IMR-90 (cell line): ENCODE results near the gene CPSF4L. TPM values are rescaled to one million over a fixed set of nuclear protein-coding genes. Genes with fewer than 3 reads are reported as not detected.
A peak's percentile ranks its signal among the peaks of the same experiment; 100 is the strongest.

Experiments used
- ATAC-seq: fragments of 200-7000 bp; cut with Tn5 transposase; 2 replicates; pipeline ENCODE4 v1.9.1; 2020; ENCODE audit warnings: low read depth, mild to moderate bottlenecking, moderate library complexity
- BruUV-seq: library from RNA; stranded (reverse); fragments of 400-500 nt; replicated peaks from 2 replicates; lab custom pipeline; 2021; lab: Mats Ljungman, UMichigan
- CTCF ChIA-PET: fragments of 300-600 bp; formaldehyde crosslinking; extraction: SDS; loops from one replicate; lab custom pipeline; 2021; ENCODE audit warnings: antibody characterized with exemption; lab: Yijun Ruan, JAX
- POLR2A ChIA-PET: fragments of 300-600 bp; sonication (Branson Sonifier 250); formaldehyde crosslinking; loops from one replicate; lab custom pipeline; 2022; ENCODE audit warnings: antibody characterized with exemption; ENCODE audit not compliant: unreplicated experiment; lab: Charles Lee
- DNase-seq: peaks from one replicate; pipeline ENCODE4 v3.0.0; 2013
- H2AFZ ChIP-seq: replicated peaks from 2 replicates; pipeline ENCODE3; 2013; ENCODE audit warnings: low read length, mild to moderate bottlenecking; ENCODE audit not compliant: poor library complexity
- H2AK5ac ChIP-seq: 2 replicates; pipeline ENCODE4 v1.6.1; 2013; ENCODE audit warnings: low read depth, low read length, inconsistent platforms
- H2AK9ac ChIP-seq: replicated peaks from 2 replicates; pipeline ENCODE3; 2013; ENCODE audit warnings: mild to moderate bottlenecking, low read depth, low read length, moderate library complexity; ENCODE audit not compliant: poor library complexity
- H2BK120ac ChIP-seq: 2 replicates; pipeline ENCODE4 v1.6.1; 2013; ENCODE audit warnings: low read depth, low read length, inconsistent platforms
- H2BK15ac ChIP-seq: 3 replicates; pipeline ENCODE4 v1.6.1; 2013; ENCODE audit warnings: low read depth, low read length, inconsistent platforms
- H2BK20ac ChIP-seq: 2 replicates; pipeline ENCODE4 v1.6.1; 2013; ENCODE audit warnings: low read depth, mild to moderate bottlenecking, inconsistent platforms, low read length, moderate library complexity
- H2BK5ac ChIP-seq: 2 replicates; pipeline ENCODE4 v1.6.1; 2013; ENCODE audit warnings: mild to moderate bottlenecking, low read depth, low read length, inconsistent platforms; ENCODE audit not compliant: poor library complexity, severe bottlenecking
- H3K14ac ChIP-seq: replicated peaks from 2 replicates; pipeline ENCODE4 v1.6.1; 2013; ENCODE audit warnings: low read depth, low read length, inconsistent platforms
- H3K18ac ChIP-seq: 2 replicates; pipeline ENCODE4 v1.6.1; 2013; ENCODE audit warnings: low read depth, low read length, control low read depth
- H3K23ac ChIP-seq: 2 replicates; pipeline ENCODE4 v1.6.1; 2013; ENCODE audit warnings: low read depth, low read length, inconsistent platforms
- H3K27ac ChIP-seq: 2 replicates; pipeline ENCODE4 v1.5.1; 2013; ENCODE audit warnings: mild to moderate bottlenecking, control low read depth, low read length; ENCODE audit not compliant: insufficient read depth
- H3K27me3 ChIP-seq: 2 replicates; pipeline ENCODE4 v1.6.1; 2013; ENCODE audit warnings: low read length; ENCODE audit not compliant: control insufficient read depth, insufficient read depth
- H3K36me3 ChIP-seq: 2 replicates; pipeline ENCODE4 v1.6.1; 2013; ENCODE audit warnings: low read length, mixed read lengths; ENCODE audit not compliant: control insufficient read depth, insufficient read depth
- H3K4ac ChIP-seq: 2 replicates; pipeline ENCODE4 v1.6.1; 2013; ENCODE audit warnings: low read depth, low read length, inconsistent platforms
- H3K4me1 ChIP-seq: 2 replicates; pipeline ENCODE4 v1.6.1; 2013; ENCODE audit warnings: low read length, mixed read lengths; ENCODE audit not compliant: control insufficient read depth, insufficient read depth
- H3K4me2 ChIP-seq: 2 replicates; pipeline ENCODE4 v1.6.1; 2013; ENCODE audit warnings: low read depth, mild to moderate bottlenecking, control low read depth, low read length, moderate library complexity
- H3K4me3 ChIP-seq: 2 replicates; pipeline ENCODE4 v1.5.1; 2013; ENCODE audit warnings: low read depth, mild to moderate bottlenecking, control low read depth, low read length, moderate library complexity; ENCODE audit not compliant: insufficient read depth
- H3K56ac ChIP-seq: 2 replicates; pipeline ENCODE4 v1.6.1; 2013; ENCODE audit warnings: low read length, inconsistent platforms; ENCODE audit not compliant: insufficient read depth; ENCODE audit errors: extremely low read depth
- H3K79me1 ChIP-seq, 2 experiments: 2 replicates each; pipeline ENCODE4 v1.6.1; 2013; ENCODE audit warnings: low read length in 2 of 2, inconsistent platforms in 1 of 2, low read depth in 1 of 2
- H3K9ac ChIP-seq: 2 replicates; pipeline ENCODE4 v1.6.1; 2013; ENCODE audit warnings: low read depth, low read length, control low read depth
- H3K9me1 ChIP-seq: 2 replicates; pipeline ENCODE4 v1.6.1; 2013; ENCODE audit warnings: low read length, inconsistent platforms; ENCODE audit not compliant: insufficient read depth
- H3K9me3 ChIP-seq: 2 replicates; pipeline ENCODE4 v1.6.1; 2013; ENCODE audit warnings: low read length; ENCODE audit not compliant: control insufficient read depth, insufficient read depth
- H4K20me1 ChIP-seq: 2 replicates; pipeline ENCODE4 v1.6.1; 2013; ENCODE audit warnings: low read length, inconsistent platforms; ENCODE audit not compliant: insufficient read depth
- H4K5ac ChIP-seq: 2 replicates; pipeline ENCODE4 v1.6.1; 2013; ENCODE audit warnings: mild to moderate bottlenecking, low read depth, low read length, control low read depth
- H4K8ac ChIP-seq, 2 experiments: 2 replicates each; pipeline ENCODE4 v1.6.1; 2013; ENCODE audit warnings: low read depth in 2 of 2, low read length in 2 of 2, control low read depth in 1 of 2, inconsistent platforms in 1 of 2
- H4K91ac ChIP-seq: 2 replicates; pipeline ENCODE4 v1.6.1; 2013; ENCODE audit warnings: low read depth, low read length, inconsistent platforms; ENCODE audit not compliant: insufficient read depth
- BHLHE40 ChIP-seq: fragments of 150-350 bp; IDR thresholded peaks from 2 replicates; pipeline ENCODE4 v1.6.1; 2016; ENCODE audit warnings: mild to moderate bottlenecking, low read depth, low read length
- CHD1 ChIP-seq: IDR thresholded peaks from 2 replicates; pipeline ENCODE4 v1.6.1; 2012; ENCODE audit warnings: low read depth, low read length, improper control_type of control experiment
- CTCF ChIP-seq: conservative IDR thresholded peaks from 2 replicates; pipeline ENCODE4 v1.5.1; 2012; ENCODE audit warnings: mild to moderate bottlenecking, low read depth, low read length, improper control_type of control experiment
- MAZ ChIP-seq: IDR thresholded peaks from 2 replicates; pipeline ENCODE4 v1.6.1; 2012; ENCODE audit warnings: low read depth, mild to moderate bottlenecking, low read length, improper control_type of control experiment, moderate library complexity, borderline replicate concordance
- MXI1 ChIP-seq: IDR thresholded peaks from 2 replicates; pipeline ENCODE4 v1.6.1; 2012; ENCODE audit warnings: low read depth, mild to moderate bottlenecking, low read length, moderate library complexity, borderline replicate concordance
- NFE2L2 ChIP-seq: fragments of 150-350 bp; IDR thresholded peaks from 2 replicates; pipeline ENCODE4 v1.6.1; 2016; ENCODE audit warnings: low read depth, mild to moderate bottlenecking, low read length
- POLR2A ChIP-seq: IDR thresholded peaks from 2 replicates; pipeline ENCODE4 v1.6.1; 2012; ENCODE audit warnings: mild to moderate bottlenecking, low read depth, low read length
- RCOR1 ChIP-seq: IDR thresholded peaks from 2 replicates; pipeline ENCODE4 v1.6.1; 2012; ENCODE audit warnings: mild to moderate bottlenecking, low read length, improper control_type of control experiment; ENCODE audit not compliant: insufficient replicate concordance
- RFX5 ChIP-seq: IDR thresholded peaks from 2 replicates; pipeline ENCODE4 v1.8.0; 2012; ENCODE audit warnings: low read depth, mild to moderate bottlenecking, low read length, moderate library complexity
- USF2 ChIP-seq: fragments of 150-350 bp; IDR thresholded peaks from 2 replicates; pipeline ENCODE4 v1.6.1; 2017; ENCODE audit warnings: mild to moderate bottlenecking, antibody characterized with exemption, low read length, low read depth
- WGBS, 2 experiments: methylation state at CpG; one replicate each; pipeline versions ENCODE4 v1.1.5 to v1.1.7; 2013; ENCODE audit warnings: missing lambda C conversion rate in 2 of 2; ENCODE audit not compliant: insufficient read length in 1 of 2; ENCODE audit errors: extremely low coverage in 2 of 2; 5-methylcytosine and 5-hydroxymethylcytosine counted together
- dilution Hi-C: fragments of 300-500 bp; cut with HindIII; formaldehyde crosslinking; loops from one replicate; pipeline ENCODE4 v1.14.3; 2018; ENCODE audit warnings: low sequenced_read_pairs; ENCODE audit not compliant: unreplicated experiment
- in situ Hi-C: fragments of 300-500 bp; cut with MboI; formaldehyde crosslinking; loops from 3 replicates; pipeline ENCODE4 v1.14.3; 2019; ENCODE audit warnings: low sequenced_read_pairs, inconsistent platforms, mixed read lengths
- intact Hi-C: fragments of 100-400 bp; cut with micrococcal nuclease; formaldehyde crosslinking; loops from 2 replicates; pipeline ENCODE4 v1.10.0; 2022
- polyA plus RNA-seq, 3 experiments: library from polyadenylated mRNA; depleted of rRNA; stranded (reverse); fragments of >200 nt; gene quantifications; 2 replicates each; pipeline ENCODE4 v1.2.3, GENCODE V29; 2012; ENCODE audit warnings: low replicate concordance in 1 of 3
- total RNA-seq: library from RNA; depleted of rRNA; stranded (reverse); fragments of >200 nt; gene quantifications from 2 replicates; pipeline ENCODE4 v1.2.3, GENCODE V29; 2012

Gene CPSF4L
- total and polyA plus RNA-seq, 2 of the 4 experiments (the other 2 are of a cell fraction) = not detected

- H2AFZ ChIP-seq = no peak overlapping the region
- DNase-seq (peak; percentile 45), ATAC-seq (peak; percentile 59)
- H2BK15ac ChIP-seq = peak overlapping the region; percentile 61; the same call in 1 of the 3 replicates
- peak overlapping the region; percentile 96 for H3K27ac ChIP-seq
- H3K4me1 ChIP-seq = peaks cover 17% of the 10 kb centered on the region
- CTCF ChIA-PET = interaction anchor here (0.6 kb wide), 1 partner anchor 47 kb away, joined by 3 read pairs; no protein-coding TSS in a partner anchor
- TF ChIP-seq MXI1 (no peak), BHLHE40 (no peak), NFE2L2 (no peak), CHD1 (no peak), CTCF (no peak), RFX5 (no peak), POLR2A (no peak), RCOR1 (no peak), MAZ (no peak), USF2 (no peak)
- peak overlapping the region; percentile 60; the same call in 1 of the 2 replicates for H4K91ac ChIP-seq
- H4K5ac ChIP-seq = peak overlapping the region; percentile 81; the same call in 1 of the 2 replicates
- H4K8ac ChIP-seq = peak overlapping the region; percentile 63 to 77
- intact Hi-C loops (no loop called here), dilution Hi-C loops (no loop called here), in situ Hi-C loops (no loop called here)
- H2BK20ac ChIP-seq = peak overlapping the region; percentile 86
- BruUV-seq = no TSS peak
- peak overlapping the region; percentile 98 for H2BK5ac ChIP-seq
- H3K4me2 ChIP-seq = peak overlapping the region; percentile 83
- peaks cover 3% of the 10 kb centered on the region for H3K36me3 ChIP-seq
- peak overlapping the region; percentile 79 for H2BK120ac ChIP-seq
- H3K9ac ChIP-seq = peak overlapping the region; percentile 90
- peaks cover 11% of the 10 kb centered on the region for H3K9me1 ChIP-seq
- H3K9me3 ChIP-seq = no peaks in the 10 kb centered on the region
- peaks cover 19% of the 10 kb centered on the region; the same call in 1 of the 2 replicates for H4K20me1 ChIP-seq
- POLR2A ChIA-PET = no interaction called here
- H3K4ac ChIP-seq = peak overlapping the region; percentile 88
- H3K23ac ChIP-seq = peak overlapping the region; percentile 84
- peaks cover 37 to 74% of the 10 kb centered on the region in 2 experiments for H3K79me1 ChIP-seq
- peak overlapping the region; percentile 76 for H3K18ac ChIP-seq
- no peaks in the 10 kb centered on the region for H3K27me3 ChIP-seq
- H3K56ac ChIP-seq = peak overlapping the region; percentile 88
- peak overlapping the region; percentile 81 for H2AK5ac ChIP-seq
- no peak overlapping the region for H2AK9ac ChIP-seq
- peak overlapping the region; percentile 89 for H3K14ac ChIP-seq
- peak overlapping the region; percentile 5; the same call in 1 of the 2 replicates for H3K4me3 ChIP-seq
- no CpG with 5 or more reads among the region's 3 CpGs for WGBS, 2 experiments
Measured at GRCh38 chr17:73226556-73227172, 35.0 kb downstream of the CPSF4L start.
